Stimulated activated CD4-positive, alpha-beta T cell treated with anti-CD3 and anti-CD28 coated beads, Interleukin-15, amount 100 ng/mL, for 1 hour (primary cell): Measurements from ENCODE around the gene NR5A1.

Experiments used
- DNase-seq, 2 donors: peaks; one replicate each; pipeline ENCODE4 v3.0.0-alpha.2; 2020; ENCODE audit warnings: low read depth in 1 of 2, low spot score in 1 of 2

Gene NR5A1

GRCh38 chr9:124514874-124515273 is 7.7 kb upstream of the NR5A1 start:
- no peak for DNase-seq

GRCh38 chr9:124514125-124514524 is 6.9 kb upstream of the NR5A1 start:
- DNase-seq, result no peak

GRCh38 chr9:124513376-124513994 is 6.3 kb upstream of the NR5A1 start:
- DNase-seq, result no peak

GRCh38 chr9:124512806-124513204 is 5.6 kb upstream of the NR5A1 start:
- DNase-seq, result no peak

- DNase-seq, result no peak
These were observed 4.9 kb upstream of the NR5A1 start for GRCh38 chr9:124511891-124512805.

- DNase-seq, result no peak
These were observed 4.2 kb upstream of the NR5A1 start for GRCh38 chr9:124511426-124511840.

GRCh38 chr9:124510650-124511425 is 3.6 kb upstream of the NR5A1 start:
- DNase-seq, result no peak

- DNase-seq, result no peak
These were observed 753 bp upstream of the NR5A1 start for GRCh38 chr9:124507880-124508423.

- no peak for DNase-seq
These were observed 766 bp downstream of the NR5A1 start for GRCh38 chr9:124506433-124506832.

GRCh38 chr9:124505901-124506346 is 1.3 kb downstream of the NR5A1 start:
- no peak for DNase-seq

- no peak for DNase-seq
These were observed 1.9 kb downstream of the NR5A1 start for GRCh38 chr9:124505006-124505900.

- DNase-seq, result no peak
These were observed 2.6 kb downstream of the NR5A1 start for GRCh38 chr9:124504530-124505005.

- no peak for DNase-seq
These were observed 3.3 kb downstream of the NR5A1 start for GRCh38 chr9:124503713-124504529.

- DNase-seq, result no peak
These were observed 4.2 kb downstream of the NR5A1 start for GRCh38 chr9:124502711-124503702.

- no peak for DNase-seq
These were observed 5.4 kb downstream of the NR5A1 start for GRCh38 chr9:124501771-124502320.

GRCh38 chr9:124500796-124501611 is 6.2 kb downstream of the NR5A1 start:
- DNase-seq, result no peak
